Measurements from ENCODE around the gene RASL11A. TPM values are rescaled to one million over a fixed set of nuclear protein-coding genes. Genes with fewer than 3 reads are reported as not detected.

The RASL11A gene
- polyA plus RNA-seq, 3 donors, result 25.1 to 32.9 (median 29.9) TPM

DNA sequence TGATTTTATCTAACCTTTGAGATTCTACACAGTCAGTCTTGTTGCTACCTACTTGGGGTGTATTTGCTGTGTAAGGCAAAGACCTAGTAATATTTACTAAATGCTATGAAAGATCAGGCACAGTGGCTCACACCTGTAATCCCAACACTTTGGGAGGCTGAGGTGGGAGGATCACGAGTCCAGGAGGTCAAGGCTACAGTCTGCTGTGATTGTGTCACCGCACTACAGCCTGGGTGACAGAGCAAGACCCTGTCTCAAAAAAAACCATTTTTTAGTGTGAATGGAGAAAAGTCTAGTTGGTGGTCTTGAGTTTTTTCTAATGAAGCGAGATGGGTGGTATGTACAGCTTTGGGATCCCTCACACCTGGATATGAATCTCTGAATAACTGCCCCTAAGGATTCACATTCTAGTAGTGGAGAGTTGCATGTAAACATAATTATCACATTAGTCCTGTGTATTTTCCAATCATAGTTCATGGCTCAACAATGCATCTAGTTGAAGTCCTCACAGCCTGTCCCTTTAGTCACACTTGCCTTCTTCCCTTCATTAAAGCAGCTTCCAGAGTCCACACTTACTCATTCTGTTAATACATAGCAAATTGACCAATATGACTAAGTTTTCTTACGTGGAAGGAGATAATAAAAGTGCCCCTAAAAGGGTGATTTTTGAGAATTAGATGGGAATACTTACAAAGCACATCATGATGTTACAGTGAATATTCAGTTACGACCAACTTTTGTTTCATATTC is 11.8 kb upstream of the RASL11A start:
- DNase-seq (ENCODE audit: extremely low read depth in 1 of 11, low read depth in 9 of 11, low spot score in 4 of 11), result no peak

DNA sequence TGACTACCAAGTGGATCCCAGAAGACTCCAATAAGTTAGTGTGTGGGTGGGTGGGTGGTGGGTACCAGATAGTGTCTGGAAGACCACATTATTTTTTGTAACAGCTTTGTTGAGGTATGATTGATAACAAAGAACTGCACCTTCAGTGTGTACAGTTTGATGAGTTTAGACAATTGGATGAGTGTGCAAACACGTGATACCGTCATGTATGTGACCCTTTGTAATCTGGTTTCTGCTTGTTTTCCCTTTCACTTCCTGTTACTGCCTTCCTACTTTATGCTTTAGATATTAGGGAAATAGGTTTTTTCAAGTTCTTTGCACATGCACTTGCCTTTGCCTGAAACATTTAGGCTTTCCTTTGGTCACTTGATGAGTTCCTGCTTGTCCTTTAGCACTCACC is 10.8 kb upstream of the RASL11A start:
- no peak for DNase-seq (ENCODE audit: extremely low read depth in 1 of 11, low read depth in 9 of 11, low spot score in 4 of 11)

DNA sequence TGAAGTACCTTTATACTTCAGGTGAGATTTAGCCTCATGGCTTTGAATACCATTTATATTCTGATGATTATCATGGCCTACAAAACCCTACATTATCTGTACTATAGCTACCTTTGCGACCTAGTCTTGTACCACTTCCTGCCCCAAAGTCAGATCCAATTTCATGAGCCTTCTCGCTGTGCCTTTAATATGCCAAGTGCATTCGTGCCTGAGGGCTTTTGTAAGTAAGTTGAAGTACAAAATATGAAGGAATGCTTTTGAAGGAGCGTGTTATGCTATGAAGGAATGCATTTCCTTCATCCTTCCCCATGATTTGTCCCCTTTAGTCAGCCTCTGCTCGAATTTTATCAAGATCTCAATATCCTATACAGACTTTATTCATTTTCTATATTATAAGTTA is 9.2 kb upstream of the RASL11A start:
- DNase-seq (ENCODE audit: extremely low read depth in 1 of 11, low read depth in 9 of 11, low spot score in 4 of 11), result no peak

DNA sequence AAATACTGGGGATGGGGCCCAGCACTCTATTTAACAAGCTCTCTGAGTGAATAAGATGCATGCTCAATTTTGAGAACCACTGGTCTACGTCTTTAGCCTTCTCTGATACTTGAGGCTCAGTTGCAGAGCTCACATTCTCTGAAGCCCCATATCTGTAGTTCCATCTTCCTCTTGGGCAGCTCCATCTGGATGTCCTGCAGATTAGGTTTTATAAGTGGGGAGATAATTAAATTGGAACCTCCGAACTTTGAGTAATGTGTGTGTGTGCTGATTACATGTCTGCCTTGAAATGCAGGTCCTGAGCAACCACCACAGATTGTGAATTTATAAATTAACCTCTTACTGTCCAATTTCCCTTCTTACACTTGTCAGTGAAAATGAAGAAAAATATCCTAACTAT is 7.2 kb upstream of the RASL11A start:
- no peak for DNase-seq (ENCODE audit: extremely low read depth in 1 of 11, low read depth in 9 of 11, low spot score in 4 of 11)

DNA sequence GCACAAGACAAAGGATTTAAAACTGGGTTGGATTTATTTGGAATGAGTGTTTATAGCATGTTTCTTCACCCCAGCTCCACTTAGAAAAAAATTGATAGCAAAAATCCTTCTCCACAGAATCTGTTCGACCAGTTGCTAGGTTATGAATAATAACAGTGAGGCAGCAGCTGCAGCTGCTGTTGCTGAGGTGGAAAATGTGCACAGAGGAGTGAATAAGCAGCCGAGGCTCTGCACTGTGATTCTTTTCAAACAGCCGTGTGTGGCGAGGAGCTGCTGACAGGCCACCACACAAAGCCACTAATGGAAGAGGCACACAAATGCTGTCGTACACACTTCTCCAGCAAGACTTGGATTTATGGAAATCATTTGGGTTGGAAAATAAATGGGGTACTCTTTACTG is 6.4 kb upstream of the RASL11A start:
- no peak for DNase-seq (ENCODE audit: extremely low read depth in 1 of 11, low read depth in 9 of 11, low spot score in 4 of 11)

DNA sequence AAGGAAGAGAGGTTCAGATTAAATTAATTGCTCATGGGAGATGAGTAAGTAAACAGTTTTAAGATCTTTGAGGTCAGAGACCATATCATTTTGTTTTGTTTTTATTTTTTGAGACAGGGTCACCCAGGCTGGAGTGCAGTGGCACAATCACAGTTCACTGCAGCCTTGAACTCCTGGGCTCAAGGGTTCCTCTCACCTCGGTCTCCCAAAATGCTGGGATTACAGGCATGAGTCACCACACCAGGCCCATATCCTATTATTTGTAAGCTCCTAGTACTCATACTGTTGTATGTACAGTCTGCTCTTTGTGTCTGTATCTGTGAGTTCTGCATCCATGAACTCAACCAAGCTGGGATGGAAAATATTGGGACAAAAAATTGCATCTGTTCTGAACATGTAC is 6.0 kb upstream of the RASL11A start:
- DNase-seq (ENCODE audit: extremely low read depth in 1 of 11, low read depth in 9 of 11, low spot score in 4 of 11), result no peak

DNA sequence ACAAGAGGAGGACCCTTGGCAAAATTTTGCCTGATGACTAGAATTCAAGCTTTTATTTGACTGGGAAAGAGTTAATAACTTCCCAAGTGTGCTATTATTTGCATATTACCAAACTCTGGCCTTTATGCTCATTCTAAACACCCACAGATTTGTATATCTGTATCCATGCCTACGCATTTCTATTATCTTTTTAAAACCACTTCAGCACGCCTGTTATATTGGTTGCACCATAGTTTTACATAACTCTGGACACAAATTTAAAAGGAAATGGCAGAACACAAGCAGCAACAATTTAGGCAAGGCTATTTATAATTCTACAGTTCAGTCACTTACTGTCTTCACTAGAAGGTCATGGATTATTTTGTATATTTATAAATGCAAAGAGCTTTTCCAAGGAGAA is 3.7 kb upstream of the RASL11A start:
- DNase-seq (ENCODE audit: extremely low read depth in 1 of 11, low read depth in 9 of 11, low spot score in 4 of 11), result no peak

DNA sequence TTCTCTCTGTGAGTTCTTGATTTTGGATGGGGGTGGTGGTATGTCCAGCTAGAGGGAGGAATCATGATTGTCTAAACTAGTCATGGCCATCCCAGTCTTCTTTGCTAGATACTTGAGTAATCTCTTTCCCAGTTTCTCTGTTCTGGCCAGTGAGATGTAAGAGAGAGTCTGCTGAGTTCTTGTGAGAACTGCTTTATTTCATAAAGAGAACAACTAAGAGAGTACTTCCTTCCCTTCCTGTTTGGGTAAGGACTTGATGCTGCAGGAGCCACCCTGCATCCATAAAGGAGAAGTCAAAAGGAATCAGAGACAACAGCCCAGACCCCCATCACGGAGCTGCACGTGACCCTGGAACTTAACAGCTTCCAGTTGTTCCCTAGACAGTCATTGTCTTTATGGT is 3.0 kb upstream of the RASL11A start:
- DNase-seq (ENCODE audit: extremely low read depth in 1 of 11, low read depth in 9 of 11, low spot score in 4 of 11), result no peak

DNA sequence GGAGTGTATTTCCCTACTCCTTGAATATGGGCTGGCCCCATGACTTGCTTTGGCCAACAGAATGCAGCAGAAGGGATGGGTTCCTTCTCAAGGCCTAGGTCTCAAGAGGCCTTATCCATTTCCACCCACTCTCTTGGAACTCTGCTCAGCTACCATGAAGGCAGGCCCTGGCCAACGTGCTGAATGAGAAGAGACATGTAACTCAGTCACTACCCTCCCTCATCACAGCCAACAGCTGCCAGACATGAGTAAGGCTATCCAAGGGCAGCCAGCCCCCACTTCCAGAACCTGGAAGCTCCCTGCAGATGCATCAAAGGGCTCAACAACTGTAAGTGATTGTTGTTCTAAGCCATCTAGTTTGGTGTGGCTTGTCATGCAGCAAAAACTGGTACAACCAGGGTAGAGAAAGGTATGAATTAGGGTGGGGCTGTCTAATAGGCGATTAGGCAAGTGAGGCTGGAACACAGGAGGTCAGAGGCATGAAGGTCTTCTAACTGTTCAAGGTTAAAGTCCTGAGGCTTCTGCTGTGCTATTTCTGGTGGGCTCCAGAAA is 1.4 kb upstream of the RASL11A start:
- no peak for DNase-seq (ENCODE audit: extremely low read depth in 1 of 11, low read depth in 9 of 11, low spot score in 4 of 11)

DNA sequence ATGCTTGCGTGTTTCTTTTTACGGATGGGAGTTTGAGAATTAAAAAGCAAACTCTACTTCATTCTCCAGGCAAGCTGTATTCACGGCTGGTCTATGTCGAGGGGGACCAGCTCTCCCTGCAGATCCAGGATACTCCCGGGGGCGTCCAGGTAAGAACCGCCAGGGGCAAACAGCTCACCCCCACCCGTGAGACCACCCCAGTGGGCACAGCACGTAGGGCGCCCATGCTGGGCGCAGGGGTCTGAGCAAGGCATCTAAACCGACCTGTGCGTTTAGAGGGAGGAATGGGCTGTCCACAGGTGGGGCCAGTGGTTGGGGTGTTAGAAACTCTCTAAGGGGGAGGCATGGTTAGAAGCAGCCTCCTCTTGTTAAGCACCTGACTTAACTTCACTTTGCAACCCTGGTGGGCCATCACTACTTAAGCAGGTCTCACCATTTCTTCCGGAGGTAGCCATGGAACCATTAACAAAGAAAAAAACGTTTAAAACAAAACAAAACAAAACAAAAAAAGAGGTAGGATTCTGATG is 1.0 kb downstream of the RASL11A start:
- no peak for DNase-seq (ENCODE audit: extremely low read depth in 1 of 11, low read depth in 9 of 11, low spot score in 4 of 11)

DNA sequence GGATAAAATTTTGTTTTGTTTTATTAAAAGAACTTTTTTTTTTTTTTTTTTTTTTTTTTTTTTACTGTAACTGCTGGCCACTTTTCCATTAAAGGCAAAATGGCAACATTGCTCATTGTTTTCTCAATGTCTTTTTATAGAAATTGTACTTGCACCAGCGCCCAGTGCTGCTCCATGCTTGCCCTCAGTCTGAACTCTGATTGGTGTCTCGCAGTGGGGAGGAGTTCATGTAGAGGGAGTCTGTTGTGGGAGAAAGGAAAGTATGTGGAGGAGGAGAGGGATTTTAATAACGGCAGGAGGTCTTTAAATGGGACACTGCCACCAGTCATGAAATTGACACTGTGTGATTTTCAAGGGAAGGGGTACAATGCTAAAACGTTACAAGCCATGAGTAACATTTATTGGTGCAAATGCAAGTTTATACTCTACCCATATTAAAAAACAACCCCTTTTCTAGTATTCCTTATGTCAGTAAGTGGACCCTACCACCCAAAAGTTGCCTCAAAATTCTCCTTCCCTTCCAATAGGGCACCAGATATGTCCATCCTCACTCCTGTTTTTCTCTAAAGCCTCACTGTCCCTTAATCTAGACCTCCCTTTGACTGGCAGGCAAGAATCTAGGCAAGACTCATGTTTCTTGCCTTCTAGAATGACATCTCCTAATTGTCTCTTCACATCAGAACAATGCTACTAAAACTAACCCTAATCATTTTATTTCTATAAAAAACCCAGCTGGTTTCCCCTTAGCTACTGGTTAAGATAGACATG is 3.2 kb downstream of the RASL11A start:
- peak in 1 of 11 donors; percentile 69 for DNase-seq (ENCODE audit: extremely low read depth in 1 of 11, low read depth in 9 of 11, low spot score in 4 of 11)

DNA sequence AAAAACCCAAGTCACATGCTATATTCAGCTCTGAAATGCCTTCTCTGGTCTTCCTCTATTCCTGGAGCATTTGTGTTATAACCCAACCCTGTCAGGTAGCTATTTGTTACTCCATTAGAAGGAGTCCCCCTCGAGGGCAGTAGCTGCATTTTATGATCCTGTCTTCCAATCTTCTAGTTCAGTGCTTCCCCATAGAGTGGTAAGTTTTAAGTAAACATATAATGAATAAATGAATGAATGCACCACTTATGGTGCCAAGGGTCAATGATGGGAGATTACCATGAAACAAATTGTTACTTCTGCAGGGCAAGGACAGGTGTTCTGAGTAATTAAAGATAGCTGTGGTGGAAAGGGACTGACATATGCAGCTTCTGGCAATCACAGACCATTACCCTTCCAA is 4.0 kb downstream of the RASL11A start:
- DNase-seq (ENCODE audit: extremely low read depth in 1 of 11, low read depth in 9 of 11, low spot score in 4 of 11), result no peak

DNA sequence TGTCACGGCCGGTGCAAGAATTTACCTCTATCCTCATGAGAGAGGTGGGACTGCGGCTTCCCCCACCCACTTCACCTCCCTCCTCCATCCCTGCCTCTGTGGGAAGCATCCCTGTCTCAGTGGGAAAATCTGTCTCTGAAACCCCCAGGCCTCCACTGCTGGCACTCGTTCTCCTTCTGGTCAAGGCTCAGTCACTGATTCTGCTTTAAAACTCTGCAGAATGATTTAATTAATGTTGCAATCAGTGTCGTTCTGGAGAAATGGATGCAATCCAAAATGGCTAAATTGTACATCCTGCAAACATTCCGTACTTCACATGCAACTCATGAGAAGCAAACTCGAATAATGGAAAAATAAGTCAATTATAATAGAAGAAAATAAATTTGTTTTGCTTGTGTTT is 5.6 kb downstream of the RASL11A start:
- DNase-seq (ENCODE audit: extremely low read depth in 1 of 11, low read depth in 9 of 11, low spot score in 4 of 11), result no peak

DNA sequence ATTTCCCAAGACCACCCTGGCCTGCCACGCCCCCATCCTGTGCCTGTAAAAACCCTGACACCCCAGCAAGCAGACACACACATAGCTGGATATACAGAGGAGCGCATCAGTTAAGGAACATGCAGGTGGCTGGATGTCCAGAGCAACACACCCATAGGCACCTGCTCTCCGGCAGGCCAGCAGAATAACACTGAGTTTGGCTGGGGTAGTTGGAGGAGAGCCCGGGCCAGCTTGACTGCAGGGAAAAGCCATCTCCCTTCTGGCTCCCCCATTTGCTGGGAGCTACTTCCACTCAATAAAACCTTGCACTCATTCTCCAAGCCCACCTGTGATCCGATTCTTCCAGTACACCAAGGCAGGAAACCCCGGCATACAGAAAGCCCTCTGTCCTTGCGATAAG is 8.9 kb downstream of the RASL11A start:
- DNase-seq (ENCODE audit: extremely low read depth in 1 of 11, low read depth in 9 of 11, low spot score in 4 of 11), result no peak

DNA sequence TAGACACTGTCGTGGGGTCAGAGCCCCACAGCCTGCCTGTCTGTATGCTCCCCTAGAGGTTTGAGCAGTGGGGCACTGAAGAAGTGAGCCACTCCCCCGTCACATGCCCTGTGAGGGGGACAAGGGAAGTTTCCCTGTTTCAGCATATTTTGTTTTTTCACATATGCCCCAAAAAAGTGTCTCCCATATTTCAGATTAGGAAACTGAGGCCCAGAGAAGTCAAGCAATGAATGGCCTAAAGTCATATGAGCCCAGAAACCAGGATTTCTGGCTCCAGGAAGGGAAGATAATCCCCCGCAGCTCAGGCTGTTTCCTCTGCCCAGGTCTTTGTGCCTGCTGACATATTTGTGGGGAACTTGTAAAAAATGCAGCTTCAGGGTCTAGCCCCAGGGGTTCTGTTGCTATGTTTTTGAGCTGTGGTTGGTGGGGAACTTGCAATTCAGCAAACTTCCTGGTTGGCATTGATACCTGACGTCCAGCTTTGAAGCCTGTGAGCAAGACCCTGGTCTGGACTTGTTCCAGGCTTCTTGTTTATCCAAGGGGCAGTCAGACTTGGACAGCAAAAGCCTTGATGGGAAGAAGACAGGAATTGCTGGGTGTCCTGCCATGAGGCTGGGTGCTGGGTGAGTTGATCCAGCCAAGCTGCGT is 9.5 kb downstream of the RASL11A start:
- no peak for DNase-seq (ENCODE audit: extremely low read depth in 1 of 11, low read depth in 9 of 11, low spot score in 4 of 11)

DNA sequence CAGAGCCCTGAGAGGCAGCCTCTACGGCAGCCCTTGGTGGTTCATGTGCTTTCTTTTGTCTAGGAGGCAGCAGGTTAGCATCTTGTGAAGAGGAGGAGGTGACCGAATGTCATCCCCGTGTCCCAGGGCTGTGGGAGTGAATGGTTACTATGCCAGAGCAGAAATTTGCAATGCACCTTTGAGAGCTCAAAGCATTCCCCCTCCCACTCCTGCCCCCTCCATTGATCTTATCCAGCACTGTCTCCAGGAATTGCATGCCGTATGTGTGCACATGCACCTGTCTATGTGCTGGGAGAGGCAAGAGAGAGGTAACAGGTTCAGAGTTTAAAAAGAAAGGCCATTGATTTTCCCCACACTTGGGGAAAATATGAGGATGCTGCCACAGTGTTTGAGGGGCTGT is 10.2 kb downstream of the RASL11A start:
- DNase-seq (ENCODE audit: extremely low read depth in 1 of 11, low read depth in 9 of 11, low spot score in 4 of 11), result no peak

DNA sequence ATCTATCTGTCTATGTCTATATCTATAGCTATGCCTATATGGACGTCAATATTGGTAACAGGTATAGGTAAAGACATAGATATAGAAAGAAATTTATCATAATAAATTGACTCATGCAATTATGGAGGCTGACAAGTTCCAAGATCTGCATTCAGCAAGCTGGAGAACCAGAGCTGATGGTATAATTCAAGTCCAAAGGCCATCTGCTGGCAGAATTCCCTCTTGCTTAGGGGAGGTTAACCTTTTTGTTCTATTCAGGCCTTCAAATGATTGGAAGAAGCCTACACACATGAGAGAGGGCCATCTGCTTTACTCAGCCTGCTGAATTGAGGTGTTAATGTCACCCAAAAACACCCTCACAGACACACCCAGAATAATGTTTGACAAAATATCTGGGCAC is 10.8 kb downstream of the RASL11A start:
- no peak for DNase-seq (ENCODE audit: extremely low read depth in 1 of 11, low read depth in 9 of 11, low spot score in 4 of 11)

DNA sequence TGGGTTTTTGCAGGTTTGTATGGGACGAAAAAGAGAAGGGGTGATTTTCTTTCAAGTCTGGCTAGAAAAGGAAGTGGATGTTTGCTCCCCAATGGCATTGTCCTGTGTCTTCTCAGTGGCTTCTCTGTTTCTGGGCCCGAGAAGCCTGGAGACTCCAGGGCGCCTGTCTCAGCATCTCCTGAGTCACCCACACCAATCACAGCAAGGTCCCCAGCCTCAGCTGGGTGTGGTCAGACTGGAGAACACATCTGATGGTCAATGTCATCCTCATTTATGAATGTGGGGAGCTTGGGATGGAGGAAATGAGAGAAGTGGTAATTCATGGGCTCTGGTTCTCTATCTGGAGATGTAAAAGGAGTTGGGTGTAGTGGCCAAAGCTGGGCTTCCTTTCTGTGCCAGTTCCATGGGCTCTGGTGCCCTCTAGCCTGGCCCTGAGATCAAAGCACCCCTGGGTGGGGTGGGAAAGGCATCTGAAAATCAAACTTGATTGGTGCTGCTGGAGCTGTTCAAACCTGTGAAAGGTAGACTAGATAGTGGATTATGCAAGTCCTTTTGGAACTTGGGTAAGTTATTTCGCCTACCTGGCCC is 13.4 kb downstream of the RASL11A start:
- DNase-seq (ENCODE audit: extremely low read depth in 1 of 11, low read depth in 9 of 11, low spot score in 4 of 11), result no peak

DNA sequence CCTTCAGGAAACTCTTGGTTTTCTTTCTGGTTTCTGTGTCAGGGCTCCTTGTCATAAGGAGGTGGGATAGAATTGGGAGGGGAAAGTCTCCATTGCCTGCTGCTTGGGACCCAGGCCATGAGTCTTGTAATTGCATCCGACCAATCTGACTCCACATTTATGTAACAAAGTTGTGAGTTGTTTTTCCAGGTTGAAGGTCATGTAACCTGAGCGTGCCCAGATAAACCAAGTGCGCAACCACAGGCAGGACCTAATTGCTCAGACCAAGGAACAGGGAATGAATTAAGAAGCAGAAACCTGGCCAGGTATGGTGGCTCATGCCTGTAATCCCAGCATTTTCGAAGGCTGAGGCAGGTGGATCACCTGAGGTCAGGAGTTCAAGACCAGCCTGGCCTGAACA is 17.8 kb downstream of the RASL11A start:
- DNase-seq (ENCODE audit: extremely low read depth in 1 of 11, low read depth in 9 of 11, low spot score in 4 of 11), result peak in 2 of 11 donors; percentile 34 to 41
